Measurements from ENCODE around the gene CAPG. TPM values are rescaled to one million over a fixed set of nuclear protein-coding genes. Genes with fewer than 3 reads are reported as not detected.

CAPG gene
- total RNA-seq, 1 experiment from 2014 or later: 202 TPM

DNA sequence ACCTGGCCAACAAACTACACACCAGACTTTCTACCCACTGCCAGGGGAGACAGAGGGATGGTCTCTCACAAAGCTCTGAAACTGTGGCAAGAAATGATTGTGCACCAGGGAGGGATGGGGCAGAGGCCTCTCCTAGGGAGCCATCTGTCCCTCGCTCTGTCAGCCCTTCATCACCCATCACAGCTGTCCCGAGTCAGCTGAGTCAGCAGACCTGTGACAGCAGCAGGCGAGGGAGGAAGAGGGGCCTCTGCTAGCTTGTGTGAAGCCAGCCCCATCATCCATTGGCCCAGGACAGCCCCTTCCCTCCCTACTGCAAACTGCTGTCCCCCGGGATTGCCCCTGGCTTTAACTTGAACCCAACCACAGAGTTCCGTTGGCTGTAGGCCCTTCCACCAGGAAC lies 13.4 kb upstream of the CAPG start:
- DNase-seq (ENCODE audit: low read depth, low spot score) (no peak), ATAC-seq (no peak)
- BruUV-seq (replicated peaks): no TSS peak
- TF ChIP-seq POLR2AphosphoS5 (IDR thresholded peaks at IDR 0.05; ENCODE audit: low read depth, low read length) (no peak), TCF7L2 (IDR thresholded peaks at IDR 0.05; ENCODE audit: low read depth, low read length) (no peak), SIN3A (IDR thresholded peaks at IDR 0.05; ENCODE audit: borderline replicate concordance, insufficient read depth, low read depth, low read length) (no peak)
- POLR2A ChIA-PET: no interaction called here
- intact Hi-C loops (cut with micrococcal nuclease; ENCODE audit: unreplicated experiment): loop anchor here (10.0 kb wide), 1 partner anchor 71 kb away; no protein-coding TSS in a partner anchor
- H3K4me3 ChIP-seq (ENCODE audit: low read depth in 2 of 2, low read length in 2 of 2): no peak overlapping the region
- no peaks in the 10 kb centered on the region for H3K9me3 ChIP-seq (ENCODE audit: control insufficient read depth, insufficient read depth, low read depth, low read length)
- H3K36me3 ChIP-seq (ENCODE audit: control insufficient read depth, insufficient read depth, low read length): no peaks in the 10 kb centered on the region
- CTCF ChIA-PET: no interaction called here
- in situ Hi-C loops (cut with HindIII; ENCODE audit: low pct_unique_long_range_greater_than_20kb, low sequenced_read_pairs): loop anchor here (25.0 kb wide), 1 partner anchor 114 kb away; the partner anchor contains the start of gene MAT2A
- peak overlapping the region; percentile 75 for H3K27ac ChIP-seq (ENCODE audit: low read length)
- H3K4me1 ChIP-seq (ENCODE audit: control insufficient read depth, insufficient read depth, low read length): peaks cover 37% of the 10 kb centered on the region
- no peaks in the 10 kb centered on the region for H3K27me3 ChIP-seq (ENCODE audit: control insufficient read depth, insufficient read depth, low read length)

DNA sequence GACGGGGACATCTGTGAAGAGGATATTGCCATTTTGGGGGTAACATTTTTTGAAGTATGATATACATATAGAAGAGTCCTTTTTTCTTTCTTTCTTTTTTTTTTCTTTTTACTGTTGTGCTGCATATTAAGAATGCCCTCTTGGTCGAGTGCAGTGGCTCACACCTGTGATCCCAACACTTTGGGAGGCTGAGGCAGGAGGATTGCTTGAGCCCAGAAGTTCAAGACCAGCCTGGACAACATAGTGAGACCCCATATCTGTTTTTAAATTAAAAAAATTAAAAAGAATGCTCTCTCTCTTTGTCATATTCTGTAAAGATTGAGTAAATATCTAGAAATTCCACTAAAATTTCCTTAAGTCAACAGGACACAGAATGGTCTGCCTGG lies 11.9 kb upstream of the CAPG start:
- POLR2A ChIA-PET: interaction anchor here (0.9 to 1.6 kb wide), 4 partner anchors 16 to 124 kb away, joined by 3 to 5 read pairs (median 4); partner anchors contain the start of gene MAT2A
- Histone ChIP-seq H3K4me1 (ENCODE audit: control insufficient read depth, insufficient read depth, low read length) (peaks cover 41% of the 10 kb centered on the region), H3K9me3 (ENCODE audit: control insufficient read depth, insufficient read depth, low read depth, low read length) (no peaks in the 10 kb centered on the region), H3K27ac (ENCODE audit: low read length) (peak overlapping the region; percentile 99), H3K4me3 (ENCODE audit: low read depth in 2 of 2, low read length in 2 of 2) (no peak overlapping the region), H3K36me3 (ENCODE audit: control insufficient read depth, insufficient read depth, low read length) (no peaks in the 10 kb centered on the region), H3K27me3 (ENCODE audit: control insufficient read depth, insufficient read depth, low read length) (no peaks in the 10 kb centered on the region)
- intact Hi-C loops (cut with micrococcal nuclease; ENCODE audit: unreplicated experiment) (loop anchor here (10.0 kb wide), 1 partner anchor 73 kb away; no protein-coding TSS in a partner anchor), in situ Hi-C loops (cut with HindIII; ENCODE audit: low pct_unique_long_range_greater_than_20kb, low sequenced_read_pairs) (loop anchor here (25.0 kb wide), 1 partner anchor 115 kb away; the partner anchor contains the start of gene MAT2A)
- CTCF ChIA-PET: interaction anchor here (1.1 kb wide), 1 partner anchor 127 kb away, joined by 4 read pairs; no protein-coding TSS in a partner anchor
- BruUV-seq (replicated peaks): no TSS peak
- DNase-seq (ENCODE audit: low read depth, low spot score) (no peak), ATAC-seq (no peak)
- TF ChIP-seq SIN3A (IDR thresholded peaks at IDR 0.05; ENCODE audit: borderline replicate concordance, insufficient read depth, low read depth, low read length) (no peak), POLR2AphosphoS5 (IDR thresholded peaks at IDR 0.05; ENCODE audit: low read depth, low read length) (no peak), REST (IDR thresholded peaks at IDR 0.05; ENCODE audit: insufficient read depth in 1 of 2, low read depth in 2 of 2, low read length in 1 of 2) (no peak), TCF7L2 (IDR thresholded peaks at IDR 0.05; ENCODE audit: low read depth, low read length) (no peak)
- TF ChIP-seq, protein P1, sequence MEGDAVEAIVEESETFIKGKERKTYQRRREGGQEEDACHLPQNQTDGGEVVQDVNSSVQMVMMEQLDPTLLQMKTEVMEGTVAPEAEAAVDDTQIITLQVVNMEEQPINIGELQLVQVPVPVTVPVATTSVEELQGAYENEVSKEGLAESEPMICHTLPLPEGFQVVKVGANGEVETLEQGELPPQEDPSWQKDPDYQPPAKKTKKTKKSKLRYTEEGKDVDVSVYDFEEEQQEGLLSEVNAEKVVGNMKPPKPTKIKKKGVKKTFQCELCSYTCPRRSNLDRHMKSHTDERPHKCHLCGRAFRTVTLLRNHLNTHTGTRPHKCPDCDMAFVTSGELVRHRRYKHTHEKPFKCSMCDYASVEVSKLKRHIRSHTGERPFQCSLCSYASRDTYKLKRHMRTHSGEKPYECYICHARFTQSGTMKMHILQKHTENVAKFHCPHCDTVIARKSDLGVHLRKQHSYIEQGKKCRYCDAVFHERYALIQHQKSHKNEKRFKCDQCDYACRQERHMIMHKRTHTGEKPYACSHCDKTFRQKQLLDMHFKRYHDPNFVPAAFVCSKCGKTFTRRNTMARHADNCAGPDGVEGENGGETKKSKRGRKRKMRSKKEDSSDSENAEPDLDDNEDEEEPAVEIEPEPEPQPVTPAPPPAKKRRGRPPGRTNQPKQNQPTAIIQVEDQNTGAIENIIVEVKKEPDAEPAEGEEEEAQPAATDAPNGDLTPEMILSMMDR (IDR thresholded peaks at IDR 0.05): no peak

Data from Panc1 (cell line).